Activated naive CD4-positive, alpha-beta T cell treated with anti-CD3 and anti-CD28 coated beads, Interleukin-2, amount 50 U/mL, for 16 hours (primary cell): ENCODE data around the gene CFAP100.
A peak's percentile ranks its signal among the peaks of the same experiment; 100 is the strongest.

Source experiments
- DNase-seq: peaks from one replicate; pipeline ENCODE4 v3.0.0-alpha.2; 2020

CFAP100 gene

GRCh38 chr3:126394179-126394976 is at the start of gene CFAP100:
CFAP100 (plus strand) TSS chr3:126394909; CDS start chr3:126396001, 1,092 bp downstream.
- DNase-seq = no peak

GRCh38 chr3:126345231-126345630 is 49.5 kb upstream of the CFAP100 start:
- DNase-seq = no peak

DNA sequence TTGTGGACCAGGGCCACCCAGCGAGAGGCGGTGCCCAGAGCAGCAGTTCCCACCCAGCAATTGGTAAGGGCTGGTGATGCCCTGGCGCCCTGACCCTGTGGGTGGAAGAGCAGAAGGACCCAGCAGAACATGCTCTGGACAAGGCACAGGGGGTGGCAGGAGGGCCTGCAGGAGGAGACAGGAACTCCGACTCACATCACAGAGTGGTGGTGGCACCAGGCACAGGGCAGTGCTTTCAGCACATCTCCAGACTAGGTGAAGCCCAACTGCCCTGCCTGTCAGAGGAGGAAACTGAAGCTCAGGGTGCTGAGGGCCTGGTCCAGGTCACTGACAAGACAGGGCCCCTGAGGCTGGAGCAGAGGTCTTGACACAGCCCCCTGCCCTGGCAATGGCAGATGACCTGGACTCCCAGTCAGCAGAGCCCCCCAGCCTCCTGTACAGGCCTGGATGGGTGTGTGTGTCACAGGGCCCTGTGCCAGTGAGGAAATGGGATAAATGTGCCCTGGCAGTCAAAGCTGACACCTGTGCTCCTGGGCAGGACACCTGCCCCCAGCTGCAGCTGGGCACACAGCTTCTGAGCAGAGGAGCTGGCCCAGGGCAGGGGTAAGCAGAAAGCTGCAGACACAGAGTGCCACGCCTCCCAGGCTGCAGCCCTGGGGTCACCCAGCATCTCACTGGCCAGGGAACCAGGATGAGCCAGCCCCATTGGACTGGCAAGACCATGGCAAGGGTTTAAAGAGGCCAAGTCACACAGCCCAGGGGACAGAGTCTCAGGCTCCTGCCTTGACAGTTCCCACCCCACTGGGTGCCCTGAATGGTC is 48.9 kb upstream of the CFAP100 start:
- no peak for DNase-seq

GRCh38 chr3:126346466-126346865 is 48.2 kb upstream of the CFAP100 start:
- DNase-seq = no peak

GRCh38 chr3:126347543-126348161 is 47.1 kb upstream of the CFAP100 start:
- DNase-seq = no peak

GRCh38 chr3:126348308-126348920 is 46.3 kb upstream of the CFAP100 start:
- DNase-seq = no peak

GRCh38 chr3:126349071-126349470 is 45.6 kb upstream of the CFAP100 start:
- DNase-seq = no peak

- no peak for DNase-seq
Measured at GRCh38 chr3:126349611-126350501, 44.9 kb upstream of the CFAP100 start.

DNA sequence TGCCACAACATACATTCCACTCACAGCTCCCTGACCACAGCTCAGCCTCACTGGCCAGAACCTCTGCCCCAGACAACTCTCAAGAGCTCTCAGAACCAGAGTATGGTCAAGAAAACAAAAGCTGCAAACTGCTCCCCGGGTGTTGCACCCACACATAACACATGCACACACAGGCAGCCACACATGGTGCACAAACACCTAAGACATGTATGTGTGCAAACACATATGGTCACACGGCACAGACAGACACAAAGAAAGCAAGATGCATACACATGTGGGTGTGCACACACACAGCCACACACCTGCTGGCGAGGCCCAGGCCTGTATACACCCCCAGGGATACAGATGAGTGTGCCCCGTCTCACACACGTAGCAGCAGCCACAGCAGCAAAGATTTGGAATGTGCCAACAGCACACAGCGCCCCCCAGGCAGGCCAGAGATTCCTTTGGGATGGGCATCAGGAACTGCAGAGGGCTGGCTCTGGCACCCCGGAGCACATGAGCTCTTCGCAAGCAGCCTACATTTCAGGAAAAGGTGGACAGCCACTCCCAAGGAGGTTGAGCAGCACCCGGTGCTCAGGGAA is 44.1 kb upstream of the CFAP100 start:
- DNase-seq = no peak

DNA sequence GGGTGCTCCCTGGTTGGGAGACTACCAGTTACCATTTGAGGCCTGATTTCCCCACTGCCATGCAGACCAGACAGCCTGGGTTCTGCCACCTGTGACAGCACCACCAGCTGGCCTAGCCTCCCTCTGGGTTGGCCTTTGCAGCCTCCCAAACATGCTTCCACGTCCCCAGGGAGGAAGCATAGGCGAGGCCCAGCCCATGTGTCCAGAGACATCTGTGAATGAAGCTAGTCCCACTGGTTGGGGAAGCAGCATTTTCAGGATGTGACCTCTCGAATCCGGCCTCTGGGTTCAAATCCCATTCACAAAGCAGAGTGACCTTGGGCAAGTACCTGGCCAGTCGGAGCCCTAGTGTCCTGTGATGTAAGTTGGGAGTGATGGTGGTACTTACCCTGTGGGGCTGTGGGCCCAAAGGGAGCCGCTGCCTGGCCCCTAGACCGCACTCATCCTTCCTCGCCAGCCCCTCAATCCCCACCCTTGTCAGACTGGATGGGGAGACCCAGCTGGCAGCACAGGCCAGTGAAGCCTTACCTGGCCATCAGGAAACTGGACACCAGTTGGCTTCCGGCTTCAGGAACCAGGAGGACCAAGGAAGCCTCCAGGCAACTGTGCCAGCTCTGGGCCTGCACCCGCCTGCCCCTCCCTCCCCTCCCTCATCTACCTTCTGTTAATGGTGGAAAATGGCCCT is 43.5 kb upstream of the CFAP100 start:
- no peak for DNase-seq

GRCh38 chr3:126351771-126352475 is 42.8 kb upstream of the CFAP100 start:
- peak; percentile 9 for DNase-seq

- peak; percentile 7 for DNase-seq
Measured at GRCh38 chr3:126352476-126353454, 41.9 kb upstream of the CFAP100 start.

GRCh38 chr3:126353694-126354321 is 40.9 kb upstream of the CFAP100 start:
- DNase-seq = no peak

- DNase-seq = no peak
Measured at GRCh38 chr3:126354776-126355175, 39.9 kb upstream of the CFAP100 start.

- no peak for DNase-seq
Measured at GRCh38 chr3:126355251-126355650, 39.5 kb upstream of the CFAP100 start.

DNA sequence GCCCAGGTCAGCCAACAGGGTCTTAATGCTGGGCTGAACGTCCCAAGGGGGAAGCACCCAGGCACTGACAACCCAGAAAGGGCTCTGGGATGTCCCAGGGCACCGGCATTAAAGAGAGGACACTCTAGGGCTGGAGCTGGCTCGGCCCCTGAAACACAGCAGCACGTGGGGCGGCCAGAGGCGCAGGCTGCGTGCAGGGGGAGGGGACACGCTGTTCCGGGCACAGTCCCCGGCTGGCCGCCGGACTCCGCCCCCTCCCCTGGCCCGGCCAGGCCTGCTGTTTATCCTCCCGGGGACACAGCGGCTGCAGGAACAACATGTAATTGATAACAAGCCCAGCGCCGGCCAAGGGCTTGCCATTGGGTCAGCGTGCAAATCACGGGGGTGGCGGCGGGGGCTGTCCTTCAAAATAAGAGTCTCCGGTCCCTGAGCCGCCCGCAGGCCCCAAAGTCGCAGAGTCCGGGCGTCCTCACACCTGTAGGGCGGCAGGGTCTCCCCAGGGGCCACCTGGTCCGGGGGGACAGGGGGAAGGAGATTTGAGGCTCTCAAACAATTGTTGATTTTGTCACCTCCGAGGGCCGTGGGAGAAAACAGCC is 38.8 kb upstream of the CFAP100 start:
- DNase-seq = no peak

GRCh38 chr3:126356373-126357264 is 38.1 kb upstream of the CFAP100 start:
- no peak for DNase-seq
